Measurements from ENCODE around the gene HPGDS. TPM values are rescaled to one million over a fixed set of nuclear protein-coding genes. Genes with fewer than 3 reads are reported as not detected.

Gene HPGDS
- total and polyA plus RNA-seq, 2 experiments from 2014 or later = 0.30 to 1.6 TPM

DNA sequence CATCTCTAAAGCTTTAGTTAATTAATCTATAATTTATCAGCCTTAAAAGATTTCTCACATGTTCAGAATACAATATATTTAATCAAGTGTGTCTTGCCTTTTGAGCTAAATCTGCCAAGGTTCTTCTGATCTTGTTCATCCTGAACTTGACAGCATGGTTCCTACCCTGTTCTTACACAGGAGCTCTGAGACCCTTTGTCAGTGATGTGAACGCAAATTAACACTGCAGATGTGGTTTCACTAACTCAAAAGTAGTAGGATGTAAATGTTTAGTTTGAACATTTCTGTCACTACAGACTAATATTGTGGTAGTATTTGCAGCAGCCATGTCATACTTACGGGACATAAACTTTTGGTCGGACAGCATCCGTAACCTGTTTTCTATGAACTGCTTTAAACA, 75.6 kb downstream of the HPGDS start:
- Histone ChIP-seq H2AFZ (no peak overlapping the region), H3K79me2 (no peaks in the 10 kb centered on the region), H3K27ac (no peak overlapping the region), H3K27me3 (no peaks in the 10 kb centered on the region), H3K9me2 (replicated peaks; ENCODE audit: insufficient read depth) (no peaks in the 10 kb centered on the region), H3K9me3 (ENCODE audit: low read depth) (no peaks in the 10 kb centered on the region), H3K4me2 (no peak overlapping the region), H3K36me3 (replicated peaks; ENCODE audit: insufficient read depth, low read depth) (no peaks in the 10 kb centered on the region), H3K4me3 (no peak overlapping the region), H4K20me1 (ENCODE audit: insufficient read depth, poor library complexity, severe bottlenecking) (no peaks in the 10 kb centered on the region), H3K4me1 (ENCODE audit: insufficient read depth) (no peaks in the 10 kb centered on the region)
- DNase-seq (ENCODE audit: low spot score) = no peak
- 97% methylated on average over 4 of the region's 4 CpGs for WGBS (ENCODE audit: low lambda C conversion rate, missing lambda C conversion rate)
- TF ChIP-seq, protein P1, sequence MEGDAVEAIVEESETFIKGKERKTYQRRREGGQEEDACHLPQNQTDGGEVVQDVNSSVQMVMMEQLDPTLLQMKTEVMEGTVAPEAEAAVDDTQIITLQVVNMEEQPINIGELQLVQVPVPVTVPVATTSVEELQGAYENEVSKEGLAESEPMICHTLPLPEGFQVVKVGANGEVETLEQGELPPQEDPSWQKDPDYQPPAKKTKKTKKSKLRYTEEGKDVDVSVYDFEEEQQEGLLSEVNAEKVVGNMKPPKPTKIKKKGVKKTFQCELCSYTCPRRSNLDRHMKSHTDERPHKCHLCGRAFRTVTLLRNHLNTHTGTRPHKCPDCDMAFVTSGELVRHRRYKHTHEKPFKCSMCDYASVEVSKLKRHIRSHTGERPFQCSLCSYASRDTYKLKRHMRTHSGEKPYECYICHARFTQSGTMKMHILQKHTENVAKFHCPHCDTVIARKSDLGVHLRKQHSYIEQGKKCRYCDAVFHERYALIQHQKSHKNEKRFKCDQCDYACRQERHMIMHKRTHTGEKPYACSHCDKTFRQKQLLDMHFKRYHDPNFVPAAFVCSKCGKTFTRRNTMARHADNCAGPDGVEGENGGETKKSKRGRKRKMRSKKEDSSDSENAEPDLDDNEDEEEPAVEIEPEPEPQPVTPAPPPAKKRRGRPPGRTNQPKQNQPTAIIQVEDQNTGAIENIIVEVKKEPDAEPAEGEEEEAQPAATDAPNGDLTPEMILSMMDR (IDR thresholded peaks at IDR 0.05; ENCODE audit: poor library complexity) = no peak
- TF ChIP-seq EZH2 (IDR thresholded peaks at IDR 0.05; ENCODE audit: borderline replicate concordance) (no peak), EZH2phosphoT487 (IDR thresholded peaks at IDR 0.05; ENCODE audit: low read depth, severe bottlenecking, unreplicated experiment) (no peak)

DNA sequence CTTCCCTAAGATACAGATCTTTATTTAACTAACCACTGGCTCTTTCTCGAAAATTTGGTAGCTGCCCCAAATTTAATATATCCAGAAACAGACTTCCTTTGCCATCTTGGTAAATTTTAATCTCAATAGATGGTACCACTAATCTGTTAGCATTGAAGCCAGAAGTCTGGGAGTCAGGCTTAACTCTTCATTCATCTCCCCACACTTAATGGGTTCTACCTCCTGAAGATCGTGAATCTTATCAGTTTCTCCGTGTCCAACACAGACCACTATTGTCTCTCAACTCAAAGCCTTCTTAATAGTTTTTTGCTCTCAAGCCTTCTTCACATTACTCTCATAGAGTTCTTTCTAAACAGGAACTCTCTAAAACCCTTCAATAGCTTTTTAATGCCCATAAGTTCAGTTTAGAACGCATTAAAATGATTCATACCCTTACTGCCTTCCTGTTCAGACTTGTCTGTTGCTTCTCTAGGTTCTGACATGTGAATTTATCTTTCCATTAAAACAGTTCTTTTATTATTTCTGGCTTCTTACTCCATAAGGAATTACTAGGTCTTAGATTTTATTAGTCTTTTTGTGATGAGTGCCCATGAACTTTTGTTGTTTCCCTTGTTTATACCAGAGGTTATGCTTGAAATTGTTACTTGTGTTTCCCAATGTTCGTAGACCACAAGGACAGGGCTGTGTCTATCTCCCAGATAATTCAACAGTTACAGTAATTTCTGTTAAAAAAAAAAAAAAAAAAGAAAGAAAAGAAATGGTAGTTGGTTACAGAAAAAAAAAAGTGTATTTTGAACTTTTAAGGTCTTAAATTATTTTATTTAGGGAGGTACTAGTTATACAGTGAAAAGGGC, 80.2 kb downstream of the HPGDS start:
- H3K4me1 ChIP-seq (ENCODE audit: insufficient read depth) = no peaks in the 10 kb centered on the region
- H3K9me3 ChIP-seq (ENCODE audit: low read depth) = no peaks in the 10 kb centered on the region
- no peak overlapping the region for H2AFZ ChIP-seq
- TF ChIP-seq EZH2 (IDR thresholded peaks at IDR 0.05; ENCODE audit: borderline replicate concordance) = no peak
- TF ChIP-seq EZH2phosphoT487 (IDR thresholded peaks at IDR 0.05; ENCODE audit: low read depth, severe bottlenecking, unreplicated experiment) = no peak
- TF ChIP-seq, protein P1 (IDR thresholded peaks at IDR 0.05; ENCODE audit: poor library complexity) = no peak
- no peak overlapping the region for H3K4me3 ChIP-seq
- WGBS (ENCODE audit: low lambda C conversion rate, missing lambda C conversion rate) = 59% methylated on average over 5 of the region's 5 CpGs
- no peaks in the 10 kb centered on the region for H4K20me1 ChIP-seq (ENCODE audit: insufficient read depth, poor library complexity, severe bottlenecking)
- H3K27me3 ChIP-seq = no peaks in the 10 kb centered on the region
- H3K4me2 ChIP-seq = no peak overlapping the region
- H3K79me2 ChIP-seq = no peaks in the 10 kb centered on the region
- DNase-seq (ENCODE audit: low spot score) = no peak
- H3K36me3 ChIP-seq (replicated peaks; ENCODE audit: insufficient read depth, low read depth) = no peaks in the 10 kb centered on the region
- no peak overlapping the region for H3K27ac ChIP-seq
- H3K9me2 ChIP-seq (replicated peaks; ENCODE audit: insufficient read depth) = no peaks in the 10 kb centered on the region

DNA sequence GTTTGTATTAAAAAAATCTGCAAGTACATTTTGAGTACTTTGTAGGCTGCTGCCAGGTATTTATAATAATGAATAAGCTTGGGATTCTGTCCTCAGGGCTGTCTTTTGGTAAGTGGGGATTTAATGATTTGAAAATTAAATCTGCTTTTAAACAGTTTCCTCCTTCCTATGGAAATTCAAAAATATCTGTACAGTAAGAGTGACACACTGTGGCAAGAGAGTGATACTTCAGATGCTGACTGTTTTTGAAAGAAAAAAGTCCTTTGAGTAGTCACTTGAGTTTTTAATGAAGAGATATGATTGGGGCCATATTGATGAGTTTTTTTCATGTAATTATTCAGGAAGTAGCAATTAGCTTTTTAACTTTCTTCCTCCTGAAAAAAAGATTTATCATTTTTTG, 85.8 kb downstream of the HPGDS start:
- TF ChIP-seq, protein P1 (IDR thresholded peaks at IDR 0.05; ENCODE audit: poor library complexity) = peak; percentile 41
- no peak for TF ChIP-seq EZH2 (IDR thresholded peaks at IDR 0.05; ENCODE audit: borderline replicate concordance)
- TF ChIP-seq EZH2phosphoT487 (IDR thresholded peaks at IDR 0.05; ENCODE audit: low read depth, severe bottlenecking, unreplicated experiment) = no peak
- no peaks in the 10 kb centered on the region for H3K9me2 ChIP-seq (replicated peaks; ENCODE audit: insufficient read depth)
- no peak overlapping the region for H3K4me3 ChIP-seq
- H3K79me2 ChIP-seq = no peaks in the 10 kb centered on the region
- H3K4me1 ChIP-seq (ENCODE audit: insufficient read depth) = no peaks in the 10 kb centered on the region
- no peak overlapping the region for H3K4me2 ChIP-seq
- no peaks in the 10 kb centered on the region for H3K27me3 ChIP-seq
- no peak overlapping the region for H2AFZ ChIP-seq
- no peak for DNase-seq (ENCODE audit: low spot score)
- H3K9me3 ChIP-seq (ENCODE audit: low read depth) = no peaks in the 10 kb centered on the region
- H4K20me1 ChIP-seq (ENCODE audit: insufficient read depth, poor library complexity, severe bottlenecking) = no peaks in the 10 kb centered on the region
- H3K27ac ChIP-seq = no peak overlapping the region
- no peaks in the 10 kb centered on the region for H3K36me3 ChIP-seq (replicated peaks; ENCODE audit: insufficient read depth, low read depth)
